Measurements from ENCODE around the gene DIS3L2.

DIS3L2 gene

DNA sequence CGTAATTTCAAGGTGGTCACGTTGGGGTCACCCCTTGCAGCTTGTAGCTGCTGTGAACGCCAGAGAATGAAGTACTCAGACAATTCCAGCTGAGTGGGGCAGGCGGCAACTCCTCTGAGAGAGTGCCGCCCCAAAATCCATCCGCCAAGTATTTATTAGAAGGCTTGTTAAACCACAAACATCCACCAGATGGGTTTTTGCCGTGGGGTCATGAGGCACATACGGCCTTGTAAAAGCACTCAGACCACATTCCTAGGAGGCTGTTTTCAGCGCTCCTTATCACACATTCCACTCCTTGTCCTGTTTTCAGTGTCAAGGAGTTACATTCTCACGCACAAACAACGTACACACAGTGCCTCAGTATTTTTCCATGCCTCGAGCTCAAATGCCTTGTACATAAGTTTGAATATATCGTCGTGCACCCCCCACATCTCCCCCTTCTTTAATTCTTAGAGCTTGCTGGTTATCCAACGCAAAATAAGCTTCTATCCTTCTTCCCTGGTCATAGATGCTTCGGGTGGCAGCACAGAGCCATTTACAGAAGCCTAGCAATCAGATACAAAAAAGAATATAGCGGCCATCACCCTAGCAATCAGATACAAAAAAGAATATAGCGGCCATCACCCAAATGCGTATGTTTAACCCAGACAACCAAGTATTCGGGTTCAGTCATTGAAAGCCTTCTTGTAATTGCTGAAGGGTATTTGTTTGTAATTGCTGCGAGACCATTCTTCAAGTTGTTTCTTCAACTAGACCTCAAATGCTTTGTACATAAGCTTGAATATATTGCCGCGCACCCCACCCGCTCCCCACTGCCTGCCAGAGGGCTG, 424.4 kb downstream of the DIS3L2 start:
- H3K4me2 ChIP-seq (ENCODE audit: low read length): no peak overlapping the region
- H4K20me1 ChIP-seq (ENCODE audit: insufficient read depth, low read length): no peaks in the 10 kb centered on the region
- H3K36me3 ChIP-seq (replicated peaks; ENCODE audit: low read depth, low read length): no peaks in the 10 kb centered on the region
- H3K27me3 ChIP-seq (ENCODE audit: low read depth, low read length): no peaks in the 10 kb centered on the region; the same call in 1 of the 2 replicates
- H3K4me1 ChIP-seq (ENCODE audit: low read length): no peaks in the 10 kb centered on the region
- H3K4me3 ChIP-seq (ENCODE audit: low read length): no peak overlapping the region
- H3K9ac ChIP-seq (ENCODE audit: low read length): no peak overlapping the region
- H3K9me3 ChIP-seq (ENCODE audit: insufficient read depth, low read length): no peaks in the 10 kb centered on the region
- H3K27ac ChIP-seq (ENCODE audit: low read length): no peak overlapping the region
- no peaks in the 10 kb centered on the region for H3K79me2 ChIP-seq (ENCODE audit: low read length)
- TF ChIP-seq CTCF (IDR thresholded peaks at IDR 0.05; ENCODE audit: low read depth, low read length): no peak
- TF ChIP-seq EZH2phosphoT487 (IDR thresholded peaks at IDR 0.05; ENCODE audit: low read depth): no peak
- no peak overlapping the region for H2AFZ ChIP-seq (ENCODE audit: low read depth, low read length)

- Histone ChIP-seq H3K79me2 (ENCODE audit: low read length) (no peaks in the 10 kb centered on the region), H3K27me3 (ENCODE audit: low read depth, low read length) (no peaks in the 10 kb centered on the region; the same call in 1 of the 2 replicates), H3K4me1 (ENCODE audit: low read length) (no peaks in the 10 kb centered on the region), H2AFZ (ENCODE audit: low read depth, low read length) (no peak overlapping the region), H4K20me1 (ENCODE audit: insufficient read depth, low read length) (no peaks in the 10 kb centered on the region), H3K9me3 (ENCODE audit: insufficient read depth, low read length) (no peaks in the 10 kb centered on the region), H3K4me3 (ENCODE audit: low read length) (no peak overlapping the region), H3K36me3 (replicated peaks; ENCODE audit: low read depth, low read length) (no peaks in the 10 kb centered on the region), H3K9ac (ENCODE audit: low read length) (no peak overlapping the region), H3K27ac (ENCODE audit: low read length) (no peak overlapping the region), H3K4me2 (ENCODE audit: low read length) (no peak overlapping the region)
- TF ChIP-seq CTCF (IDR thresholded peaks at IDR 0.05; ENCODE audit: low read depth, low read length) (no peak), EZH2phosphoT487 (IDR thresholded peaks at IDR 0.05; ENCODE audit: low read depth) (no peak)
Observed at GRCh38 chr2:232386490-232386739, 424.9 kb downstream of the DIS3L2 start.

Data from OCI-LY3 (cell line).